Left kidney (tissue), 2 donors: ENCODE measurements around the gene CYB561D1. TPM values are rescaled to one million over a fixed set of nuclear protein-coding genes. Genes with fewer than 3 reads are reported as not detected.

Source experiments
- DNase-seq: peaks from one replicate; pipeline ENCODE4 v3.0.0-alpha.2; 2013
- polyA plus RNA-seq: library from polyadenylated mRNA; unstranded; fragments of 120-200 nt; gene quantifications from one replicate; pipeline ENCODE4 v1.2.1, GENCODE V29; 2013; ENCODE audit not compliant: insufficient read length

The CYB561D1 gene
- polyA plus RNA-seq, 1 donor = 9.7 TPM

GRCh38 chr1:109528712-109529111 lies 34.8 kb downstream of the CYB561D1 start:
- no peak for DNase-seq

GRCh38 chr1:109529881-109530456 lies 36.1 kb downstream of the CYB561D1 start:
- DNase-seq = no peak

GRCh38 chr1:109530457-109531087 lies 36.7 kb downstream of the CYB561D1 start:
- no peak for DNase-seq

DNA sequence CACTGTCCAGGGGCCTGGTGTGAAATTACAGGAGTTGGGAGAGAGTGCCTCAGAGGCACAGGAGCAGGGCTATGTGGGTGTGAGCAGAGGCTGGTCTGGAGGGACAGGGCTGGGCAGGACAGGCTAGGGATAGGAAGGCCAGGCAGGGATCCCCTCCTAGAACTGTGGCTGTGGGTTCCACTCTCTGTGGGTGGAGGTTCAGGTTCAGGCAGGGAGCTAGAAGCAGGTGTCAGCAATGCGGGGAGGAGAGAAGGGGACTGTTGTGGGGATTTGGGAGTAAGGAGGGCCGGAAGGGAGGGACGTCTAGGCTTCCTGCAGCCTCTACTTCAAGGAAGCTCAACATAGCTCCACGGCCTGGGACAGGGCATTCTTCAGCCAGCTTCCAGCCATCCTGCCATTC lies 37.5 kb downstream of the CYB561D1 start:
- no peak for DNase-seq

- no peak for DNase-seq
Observed at GRCh38 chr1:109531826-109532364, 38.0 kb downstream of the CYB561D1 start.

DNA sequence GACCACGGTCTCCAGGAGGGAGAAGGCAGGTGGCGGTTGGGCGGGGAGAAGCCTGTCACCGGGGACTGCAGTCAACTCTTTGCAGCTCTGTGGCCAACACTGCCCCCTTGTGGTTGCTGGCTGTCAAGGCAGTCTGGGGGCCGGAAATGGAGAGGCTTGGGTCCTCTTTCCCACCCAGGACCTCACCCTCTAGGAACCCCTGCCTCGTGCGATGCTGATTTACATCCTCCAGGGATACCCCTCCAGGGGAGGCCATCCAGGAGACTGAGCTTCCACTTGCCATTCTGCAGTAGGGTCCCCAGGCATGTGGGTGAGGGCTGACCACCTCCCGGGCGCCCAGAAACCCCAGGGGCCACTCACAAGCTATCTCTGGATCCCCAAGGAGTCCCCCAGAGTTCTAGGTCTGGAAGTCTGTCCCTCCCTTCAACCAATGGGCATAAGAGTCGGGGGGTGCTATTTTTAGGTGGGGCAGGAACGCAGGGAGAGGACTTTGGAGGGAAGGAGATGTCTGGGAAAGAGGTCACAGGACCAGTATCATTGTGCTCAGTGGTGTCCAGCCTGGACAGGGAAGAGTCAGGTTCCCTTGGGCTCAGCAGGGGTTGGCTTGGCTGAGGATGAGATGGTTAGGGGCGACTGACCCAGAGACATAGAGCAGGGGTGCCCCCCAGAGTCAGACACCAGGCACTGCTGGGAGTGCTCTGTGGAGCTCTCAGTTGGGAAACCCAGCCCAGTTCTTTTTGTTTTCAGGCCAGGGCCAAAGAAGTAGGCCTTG lies 38.7 kb downstream of the CYB561D1 start:
- DNase-seq = no peak

- DNase-seq = no peak
Observed at GRCh38 chr1:109534307-109534858, 40.5 kb downstream of the CYB561D1 start.

- DNase-seq = no peak
Observed at GRCh38 chr1:109535481-109535880, 41.6 kb downstream of the CYB561D1 start.

GRCh38 chr1:109535971-109536491 lies 42.1 kb downstream of the CYB561D1 start:
- DNase-seq = no peak

DNA sequence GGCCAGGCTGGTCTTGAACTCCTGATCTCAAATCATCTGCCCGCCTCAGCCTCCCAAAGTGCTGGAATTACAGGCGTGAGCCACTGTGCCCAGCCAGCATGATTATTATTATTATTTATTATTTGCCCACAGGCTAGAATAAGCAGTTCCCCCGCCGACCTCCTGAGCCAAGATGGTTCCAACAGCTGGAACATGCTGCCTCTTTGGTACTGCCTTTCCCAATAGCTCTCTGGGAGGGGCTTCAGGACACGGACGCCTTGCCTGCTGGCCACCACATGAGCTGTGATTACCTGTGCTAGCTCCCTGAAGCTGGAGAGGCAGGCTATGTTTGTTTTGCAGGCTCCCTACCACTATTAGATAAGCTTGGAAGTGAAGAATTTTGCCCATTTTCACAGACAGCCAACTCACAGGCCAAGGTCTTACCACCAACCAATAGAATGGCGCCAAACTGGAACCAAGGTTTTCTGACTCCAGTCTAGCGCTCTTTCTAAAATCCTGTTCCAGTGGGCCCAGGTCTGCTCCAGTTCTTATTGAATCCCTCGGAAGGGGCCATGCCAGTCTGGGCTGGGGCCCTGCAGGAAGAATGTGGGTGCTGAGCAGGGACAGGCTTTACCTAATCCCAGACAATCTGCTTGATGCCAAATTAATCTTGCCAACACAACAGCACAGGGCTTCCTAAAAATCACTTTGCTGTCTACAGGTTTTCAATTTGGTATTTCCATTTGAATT lies 43.7 kb downstream of the CYB561D1 start:
- no peak for DNase-seq

DNA sequence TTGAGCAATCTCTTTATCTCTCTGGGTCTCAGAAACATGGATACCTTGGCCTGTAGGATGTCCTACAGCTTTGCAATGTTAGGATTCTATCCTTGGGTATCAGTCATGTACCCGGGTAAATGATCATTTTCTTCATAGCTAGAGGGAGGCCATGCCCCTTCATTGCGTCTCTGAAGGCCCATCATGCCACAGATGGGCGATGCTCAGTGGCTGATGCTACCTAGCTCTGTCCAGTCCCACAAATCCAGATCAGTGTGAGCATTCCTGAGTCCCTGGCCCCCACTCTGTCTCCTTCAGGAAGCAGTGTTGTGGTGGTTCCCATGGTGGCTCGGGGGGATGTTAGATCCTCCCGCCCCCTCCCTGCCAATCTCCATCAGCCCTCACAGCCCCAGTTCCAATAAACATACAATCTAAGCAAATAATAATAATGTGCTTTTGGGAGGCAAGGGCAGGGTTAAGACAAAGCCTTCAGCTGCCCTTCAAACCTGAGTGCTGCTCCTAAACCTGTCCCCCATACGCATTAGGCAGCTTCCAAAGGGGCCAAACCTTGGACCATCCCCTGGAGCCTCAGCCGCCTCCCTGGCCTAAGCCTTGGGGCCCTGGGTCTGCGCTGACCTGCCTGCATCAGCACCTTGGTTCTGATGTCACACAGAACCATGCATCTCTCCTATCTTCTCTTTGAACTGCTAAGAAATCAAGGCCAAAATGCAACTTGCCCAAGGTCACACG lies 45.1 kb downstream of the CYB561D1 start:
- DNase-seq = no peak

DNA sequence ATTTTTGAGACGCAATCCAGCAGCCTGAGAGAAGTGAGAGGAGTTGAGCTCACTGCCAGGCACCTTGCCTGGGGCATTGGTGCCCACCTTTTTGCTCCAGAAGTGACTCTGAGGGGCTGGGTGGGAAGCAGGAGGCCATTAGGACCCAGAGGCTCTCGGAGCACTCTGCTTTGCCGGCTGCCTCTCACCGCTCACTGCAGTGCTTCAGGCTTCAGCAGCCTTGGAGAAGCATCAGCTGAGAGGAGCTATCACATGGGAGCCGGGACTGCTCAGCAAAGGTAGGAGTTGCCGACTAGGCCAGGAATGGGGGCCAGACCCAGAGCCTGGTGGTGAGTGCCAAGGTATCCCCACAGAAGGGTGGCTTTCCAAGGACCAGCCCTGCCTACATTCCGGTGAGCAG lies 45.8 kb downstream of the CYB561D1 start, which contains the start of gene GPR61:
TSS of gene GPR61 (plus strand) at position 197 of the 400 bp plus-strand sequence. CDS start 3,151 bp downstream, outside the sequence.
- no peak for DNase-seq

GRCh38 chr1:109541102-109541501 lies 47.2 kb downstream of the CYB561D1 start:
- DNase-seq = no peak

DNA sequence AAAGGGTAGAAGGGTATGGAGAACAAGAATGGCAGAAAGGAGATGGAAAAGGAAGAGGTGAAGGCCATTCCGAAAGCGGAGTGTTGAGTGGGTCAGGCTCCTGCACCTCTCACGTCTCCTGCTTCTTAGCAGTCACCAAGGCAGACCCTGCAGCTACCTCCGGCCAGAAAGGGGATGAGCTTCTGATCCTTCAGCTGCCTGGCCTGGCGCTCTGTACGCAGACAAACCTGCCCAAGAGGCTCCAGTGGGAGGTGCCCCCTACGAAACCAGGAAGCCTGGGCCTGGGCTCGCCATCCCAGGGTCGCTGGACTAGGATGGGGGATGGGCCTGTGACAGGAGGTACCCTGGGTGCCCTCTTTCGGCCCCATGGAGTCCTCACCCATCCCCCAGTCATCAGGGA lies 48.8 kb downstream of the CYB561D1 start:
- no peak for DNase-seq

- DNase-seq = no peak
Observed at GRCh38 chr1:109543283-109543987, 49.5 kb downstream of the CYB561D1 start.

GRCh38 chr1:109543988-109544735 lies 50.3 kb downstream of the CYB561D1 start:
- DNase-seq = no peak

- peak; percentile 94 for DNase-seq
Observed at GRCh38 chr1:109546311-109547109, 52.6 kb downstream of the CYB561D1 start.

- no peak for DNase-seq
Observed at GRCh38 chr1:109547463-109548320, 53.8 kb downstream of the CYB561D1 start.
